Measurements from ENCODE around the gene TRIM40. TPM values are rescaled to one million over a fixed set of nuclear protein-coding genes. Genes with fewer than 3 reads are reported as not detected.

TRIM40 gene
- total RNA-seq, 4 donors from 2014 or later: 0.40 to 14.8 (median 7.0) TPM

DNA sequence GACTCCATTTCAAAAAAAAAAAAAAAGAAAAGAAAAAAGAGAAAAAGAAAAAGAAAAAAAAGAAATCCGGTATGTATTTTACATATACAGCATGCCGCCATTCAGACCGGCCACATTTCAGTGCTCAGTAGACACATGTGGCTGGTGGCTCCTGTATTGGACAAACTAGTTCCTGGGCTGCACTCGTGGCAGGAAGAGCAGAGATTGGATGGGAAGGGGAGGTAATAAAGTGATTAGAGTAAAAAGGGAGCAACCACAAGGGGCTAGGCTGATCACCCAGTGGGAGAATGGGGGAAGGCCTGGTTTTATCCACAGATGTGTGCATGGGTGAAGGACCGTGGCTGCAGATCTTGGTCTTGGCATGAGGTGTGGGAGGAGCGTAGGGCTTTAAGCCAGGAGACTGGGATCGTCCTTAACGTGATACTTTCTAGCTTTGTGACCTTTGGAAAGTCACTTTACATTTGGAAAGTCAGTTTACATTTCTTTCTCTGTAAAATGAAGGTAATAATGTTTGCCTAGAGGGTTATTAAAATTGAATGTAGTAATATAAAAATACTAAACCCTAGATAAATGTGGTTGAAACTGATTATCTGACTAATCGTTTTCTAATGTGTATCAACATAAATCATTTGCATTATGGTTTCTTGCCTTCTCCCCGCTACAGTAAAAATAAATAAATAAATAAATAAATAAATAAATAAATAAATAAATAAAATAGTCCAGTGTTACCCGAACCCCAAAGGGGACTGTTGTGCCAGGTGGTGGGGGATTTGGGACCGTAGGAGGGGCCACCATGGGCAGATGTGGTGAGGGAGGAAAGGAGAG lies 26.5 kb downstream of the TRIM40 start:
- TF ChIP-seq POLR2A (IDR thresholded peaks at IDR 0.05): no peak
- no peak for TF ChIP-seq EP300 (IDR thresholded peaks at IDR 0.05; ENCODE audit: low read depth)
- TF ChIP-seq POLR2AphosphoS5 (IDR thresholded peaks at IDR 0.05): no peak
- TF ChIP-seq, protein P1, sequence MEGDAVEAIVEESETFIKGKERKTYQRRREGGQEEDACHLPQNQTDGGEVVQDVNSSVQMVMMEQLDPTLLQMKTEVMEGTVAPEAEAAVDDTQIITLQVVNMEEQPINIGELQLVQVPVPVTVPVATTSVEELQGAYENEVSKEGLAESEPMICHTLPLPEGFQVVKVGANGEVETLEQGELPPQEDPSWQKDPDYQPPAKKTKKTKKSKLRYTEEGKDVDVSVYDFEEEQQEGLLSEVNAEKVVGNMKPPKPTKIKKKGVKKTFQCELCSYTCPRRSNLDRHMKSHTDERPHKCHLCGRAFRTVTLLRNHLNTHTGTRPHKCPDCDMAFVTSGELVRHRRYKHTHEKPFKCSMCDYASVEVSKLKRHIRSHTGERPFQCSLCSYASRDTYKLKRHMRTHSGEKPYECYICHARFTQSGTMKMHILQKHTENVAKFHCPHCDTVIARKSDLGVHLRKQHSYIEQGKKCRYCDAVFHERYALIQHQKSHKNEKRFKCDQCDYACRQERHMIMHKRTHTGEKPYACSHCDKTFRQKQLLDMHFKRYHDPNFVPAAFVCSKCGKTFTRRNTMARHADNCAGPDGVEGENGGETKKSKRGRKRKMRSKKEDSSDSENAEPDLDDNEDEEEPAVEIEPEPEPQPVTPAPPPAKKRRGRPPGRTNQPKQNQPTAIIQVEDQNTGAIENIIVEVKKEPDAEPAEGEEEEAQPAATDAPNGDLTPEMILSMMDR (IDR thresholded peaks at IDR 0.05): no peak
- no peaks in the 10 kb centered on the region for H3K9me3 ChIP-seq
- peak overlapping the region; percentile 87 to 93 (median 89) for H3K27ac ChIP-seq
- DNase-seq: no peak
- WGBS, 2 donors (ENCODE audit: low coverage in 1 of 2): 44 to 52% methylated on average over 9 to 12 of the region's 12 CpGs
- no peaks in the 10 kb centered on the region for H3K27me3 ChIP-seq
- no peaks in the 10 kb centered on the region for H3K36me3 ChIP-seq
- intact Hi-C loops (cut with DNase I; ENCODE audit: low total_unique reads) (no loop called here), in situ Hi-C loops (cut with MboI; ENCODE audit: low pct_ligation_motif_present in 1 of 4, low pct_unique_long_range_greater_than_20kb in 1 of 4, low sequenced_read_pairs in 3 of 4) (no loop called here)
- peaks cover 0 to 8% (median 4%) of the 10 kb centered on the region in 4 donors for H3K4me1 ChIP-seq
- H3K4me3 ChIP-seq: peak overlapping the region in 2 of 4 donors; percentile 40 to 58

GRCh38 chr6:30163090-30163917 lies 27.4 kb downstream of the TRIM40 start, which contains the start of gene TRIM15:
TRIM15 (plus strand) TSS chr6:30163546; CDS start chr6:30163685, 139 bp downstream.
- TF ChIP-seq POLR2AphosphoS5 (IDR thresholded peaks at IDR 0.05) (peak in 2 of 3 donors; percentile 54 to 86), EP300 (IDR thresholded peaks at IDR 0.05; ENCODE audit: low read depth) (no peak), POLR2A (IDR thresholded peaks at IDR 0.05) (peak; percentile 61)
- TF ChIP-seq, protein P1 (IDR thresholded peaks at IDR 0.05): peak in 1 of 5 experiments; percentile 17
- intact Hi-C loops (cut with DNase I; ENCODE audit: low total_unique reads): no loop called here
- Histone ChIP-seq H3K4me3 (peak within 1 kb of the TSS; percentile 7 to 58 (median 38)), H3K9me3 (no peaks in the 10 kb centered on the region), H3K4me1 (peaks cover 0 to 8% (median 4%) of the 10 kb centered on the region in 4 donors), H3K27me3 (no peaks in the 10 kb centered on the region), H3K36me3 (peaks cover 0 to under 1% (median 0%) of the 10 kb centered on the region in 4 donors), H3K27ac (peak within 1 kb of the TSS; percentile 87 to 93 (median 89))
- 36 to 60% methylated on average over 2 to 24 of the region's 31 CpGs for WGBS, 2 donors (ENCODE audit: low coverage in 1 of 2)
- DNase-seq: peak; percentile 89
- in situ Hi-C loops (cut with MboI; ENCODE audit: low pct_ligation_motif_present in 1 of 4, low pct_unique_long_range_greater_than_20kb in 1 of 4, low sequenced_read_pairs in 3 of 4): no loop called here

- no peak for TF ChIP-seq EP300 (IDR thresholded peaks at IDR 0.05; ENCODE audit: low read depth)
- TF ChIP-seq, protein P1 (IDR thresholded peaks at IDR 0.05): no peak
- TF ChIP-seq POLR2A (IDR thresholded peaks at IDR 0.05): no peak
- TF ChIP-seq POLR2AphosphoS5 (IDR thresholded peaks at IDR 0.05): no peak
- peaks cover 0 to 6% (median 0%) of the 10 kb centered on the region in 4 donors for H3K36me3 ChIP-seq
- H3K4me3 ChIP-seq: peak overlapping the region; percentile 7 to 58 (median 38)
- no peaks in the 10 kb centered on the region for H3K27me3 ChIP-seq
- H3K27ac ChIP-seq: peak overlapping the region; percentile 87 to 93 (median 89)
- in situ Hi-C loops (cut with MboI; ENCODE audit: low pct_ligation_motif_present in 1 of 4, low pct_unique_long_range_greater_than_20kb in 1 of 4, low sequenced_read_pairs in 3 of 4) (no loop called here), intact Hi-C loops (cut with DNase I; ENCODE audit: low total_unique reads) (no loop called here)
- H3K4me1 ChIP-seq: peaks cover 0 to 8% (median 4%) of the 10 kb centered on the region in 4 donors
- no peaks in the 10 kb centered on the region for H3K9me3 ChIP-seq
- 73% methylated on average over 16 of the region's 16 CpGs; no CpG with 5 or more reads in 1 of the 2 donors for WGBS, 2 donors (ENCODE audit: low coverage in 1 of 2)
- no peak for DNase-seq
Measured at GRCh38 chr6:30163918-30164654, 28.1 kb downstream of the TRIM40 start.
